Measurements from ENCODE around the gene MSRB3.

- no peak for TF ChIP-seq POLR2A (IDR thresholded peaks at IDR 0.05)
- no peak for TF ChIP-seq CTCF (IDR thresholded peaks at IDR 0.05)
These were observed 55.2 kb downstream of the MSRB3 start for GRCh38 chr12:65333649-65334048.

All from ovary (tissue), 3 donors.